GM12878 (cell line): Measurements from ENCODE around the gene ZER1. TPM values are rescaled to one million over a fixed set of nuclear protein-coding genes. Genes with fewer than 3 reads are reported as not detected.

Experiments
- BACH1 ChIP-seq: fragments of 450-650 bp; IDR thresholded peaks from 2 replicates; pipeline ENCODE4 v1.6.1; 2017; ENCODE audit warnings: mild to moderate bottlenecking, borderline replicate concordance
- CHD1 ChIP-seq: IDR thresholded peaks from 2 replicates; pipeline ENCODE4 v1.6.1; 2012; ENCODE audit warnings: low read depth, low read length, improper control_type of control experiment
- CHD4 ChIP-seq: fragments of 200-600 bp; sonication (generic); IDR thresholded peaks from 2 replicates; pipeline ENCODE4 v1.6.1; 2016; ENCODE audit warnings: mild to moderate bottlenecking
- CTCF ChIP-seq, 3 experiments: IDR thresholded peaks in 2 of 3; conservative IDR thresholded peaks in 1 of 3; 2 replicates each; pipeline ENCODE4 v1.5.1; 2011; ENCODE audit warnings: low read depth in 3 of 3, low read length in 3 of 3, mild to moderate bottlenecking in 3 of 3, control low read depth in 2 of 3, moderate library complexity in 2 of 3, inconsistent platforms in 1 of 3, mixed read lengths in 1 of 3; ENCODE audit not compliant: control insufficient read depth in 2 of 3, insufficient read depth in 1 of 3; ENCODE audit errors: extremely low read depth in 1 of 3
- ETV6 ChIP-seq, 2 experiments: fragments of 450-650 bp in 1 of 2; IDR thresholded peaks in 1 of 2; conservative IDR thresholded peaks in 1 of 2; 2 replicates each; pipeline ENCODE4 v1.6.1; 2014; ENCODE audit warnings: antibody characterized with exemption in 1 of 2, borderline replicate concordance in 1 of 2, low read depth in 1 of 2, mild to moderate bottlenecking in 1 of 2, moderate library complexity in 1 of 2
- KLF5 ChIP-seq: fragments of 450-650 bp; IDR thresholded peaks from 2 replicates; pipeline ENCODE4 v1.6.1; 2014; ENCODE audit warnings: mild to moderate bottlenecking; ENCODE audit not compliant: partially characterized antibody
- LARP7 ChIP-seq: fragments of 450-650 bp; IDR thresholded peaks from 2 replicates; pipeline ENCODE4 v1.6.1; 2017; ENCODE audit warnings: mild to moderate bottlenecking
- NKRF ChIP-seq: fragments of 450-650 bp; conservative IDR thresholded peaks from 2 replicates; pipeline ENCODE4 v1.6.1; 2017; ENCODE audit warnings: mild to moderate bottlenecking, moderate library complexity
- PAX8 ChIP-seq: fragments of 450-650 bp; IDR thresholded peaks from 2 replicates; pipeline ENCODE4 v1.6.1; 2017; ENCODE audit warnings: mild to moderate bottlenecking, moderate library complexity
- PBX3 ChIP-seq: IDR thresholded peaks from 2 replicates; pipeline ENCODE4 v1.6.1; 2011; ENCODE audit warnings: mild to moderate bottlenecking, low read depth, low read length, moderate library complexity; ENCODE audit not compliant: insufficient replicate concordance
- PML ChIP-seq: IDR thresholded peaks from 2 replicates; pipeline ENCODE4 v1.6.1; 2012; ENCODE audit warnings: low read length, inconsistent platforms
- POLR2A ChIP-seq: IDR thresholded peaks from 2 replicates; pipeline ENCODE4 v1.6.1; 2011; ENCODE audit warnings: low read depth, mild to moderate bottlenecking, low read length
- RAD21 ChIP-seq: IDR thresholded peaks from 2 replicates; pipeline ENCODE4 v1.6.1; 2011; ENCODE audit warnings: mild to moderate bottlenecking, low read depth, low read length, moderate library complexity; ENCODE audit not compliant: insufficient read depth
- REST ChIP-seq: IDR thresholded peaks from 2 replicates; pipeline ENCODE4 v1.6.1; 2012; ENCODE audit warnings: mild to moderate bottlenecking, low read depth, low read length
- SIN3A ChIP-seq: IDR thresholded peaks from 2 replicates; pipeline ENCODE4 v1.6.1; 2012; ENCODE audit warnings: low read depth, low read length, improper control_type of control experiment
- SMAD1 ChIP-seq: fragments of 450-650 bp; IDR thresholded peaks from 2 replicates; pipeline ENCODE4 v1.6.1; 2018; ENCODE audit warnings: mild to moderate bottlenecking, low read depth; ENCODE audit not compliant: partially characterized antibody
- SRF ChIP-seq, 2 experiments: IDR thresholded peaks; 2 replicates each; pipeline ENCODE4 v1.6.1; 2011; ENCODE audit warnings: low read depth in 2 of 2, low read length in 2 of 2, mild to moderate bottlenecking in 1 of 2, moderate library complexity in 1 of 2
- TCF12 ChIP-seq: IDR thresholded peaks from 2 replicates; pipeline ENCODE4 v1.6.1; 2011; ENCODE audit warnings: low read depth, mild to moderate bottlenecking, low read length
- USF1 ChIP-seq: IDR thresholded peaks from 2 replicates; pipeline ENCODE4 v1.6.1; 2011; ENCODE audit warnings: borderline replicate concordance, low read depth, mild to moderate bottlenecking, moderate library complexity, mixed read lengths, low read length; ENCODE audit not compliant: insufficient read depth; ENCODE audit errors: extremely low read length
- ZNF24 ChIP-seq: fragments of 450-650 bp; IDR thresholded peaks from 2 replicates; pipeline ENCODE4 v1.6.1; 2017; ENCODE audit warnings: antibody characterized with exemption, mild to moderate bottlenecking
- polyA plus RNA-seq, 11 experiments: library from polyadenylated mRNA; depleted of rRNA in 4 of 11; unstranded in 6 of 11; stranded (reverse) in 5 of 11; fragments of >200 nt; fragmentation: Nextera tagmentation in 4 of 11; fragmentation: Illumina TruSeq in 1 of 11; extraction: Ambion mirVana in 4 of 11; extraction: Trizol in 1 of 11; gene quantifications; 1 replicate in 1 of 11; 2 replicates in 10 of 11; pipeline versions ENCODE4 v1.2.1 to v1.2.3, GENCODE V29; 2011 to 2016; ENCODE audit warnings: inconsistent platforms in 2 of 11, missing spikeins in 2 of 11, low read depth in 1 of 11
- total RNA-seq, 4 experiments: library from RNA; depleted of rRNA in 3 of 4; stranded (reverse); fragments of >200 nt in 3 of 4; fragmentation: Illumina TruSeq in 1 of 4; extraction: Trizol in 1 of 4; gene quantifications; 2 replicates each; pipeline versions ENCODE4 v1.2.1 to v1.2.3, GENCODE V29; 2013 to 2021

The ZER1 gene
- total and polyA plus RNA-seq, 10 of the 15 experiments (the other 5 are each of a cell fraction or from before 2014, with no cell fraction given): 0.32 to 16.9 (median 7.9) TPM

GRCh38 chr9:128818099-128818838, 46.5 kb upstream of the ZER1 start, which contains the start of gene ENDOG (continued):
- TF ChIP-seq USF1 (no peak), TCF12 (no peak), LARP7 (peak; percentile 63; the same call in 1 of the 2 replicates), SMAD1 (no peak), CHD1 (no peak), PAX8 (no peak), CHD4 (no peak), ZNF24 (no peak), PML (peak; percentile 39; the same call in 1 of the 2 replicates), REST (no peak), SRF (IDR thresholded peaks at IDR 0.05; ENCODE audit: low read depth in 2 of 2, low read length in 2 of 2) (peak in 1 of 2 experiments; percentile 65; a peak in 1 of 4 replicates), KLF5 (no peak), ETV6 (conservative IDR thresholded peaks at IDR 0.05 in 1 of 2, IDR thresholded peaks at IDR 0.05 in 1 of 2; ENCODE audit: borderline replicate concordance in 1 of 2, low read depth in 1 of 2) (no peak), BACH1 (no peak), POLR2A (peak; percentile 82), CTCF (IDR thresholded peaks at IDR 0.05 in 2 of 3, conservative IDR thresholded peaks at IDR 0.05 in 1 of 3; ENCODE audit: control insufficient read depth in 2 of 3, extremely low read depth in 1 of 3, insufficient read depth in 1 of 3, low read depth in 3 of 3, low read length in 3 of 3) (peak; percentile 92 to 100 (median 99)), PBX3 (no peak), RAD21 (peak; percentile 39; the same call in 1 of the 2 replicates), SIN3A (no peak; the same call in 1 of the 2 replicates), NKRF (peak; percentile 74)
